Measurements from ENCODE around the gene HBS1L. TPM values are rescaled to one million over a fixed set of nuclear protein-coding genes. Genes with fewer than 3 reads are reported as not detected.

The HBS1L gene
- total RNA-seq, 1 donor from 2014 or later, result 114 TPM

- Histone ChIP-seq H3K36me3 (ENCODE audit: control insufficient read depth, insufficient read depth, low read length) (no peaks in the 10 kb centered on the region), H3K4me3 (ENCODE audit: low read depth, low read length) (no peak overlapping the region), H3K27me3 (ENCODE audit: control insufficient read depth, insufficient read depth, low read length) (no peaks in the 10 kb centered on the region)
- DNase-seq (ENCODE audit: low read depth), result no peak
- no peak for TF ChIP-seq CTCF (IDR thresholded peaks at IDR 0.05; ENCODE audit: insufficient read depth, low read length, severe bottlenecking)
- FAIRE-seq, result no peak
These were observed 29.4 kb downstream of the HBS1L start for GRCh38 chr6:135025175-135025574.

- FAIRE-seq (no peak), DNase-seq (ENCODE audit: low read depth) (no peak)
- Histone ChIP-seq H3K4me3 (ENCODE audit: low read depth, low read length) (no peak overlapping the region), H3K36me3 (ENCODE audit: control insufficient read depth, insufficient read depth, low read length) (no peaks in the 10 kb centered on the region), H3K27me3 (ENCODE audit: control insufficient read depth, insufficient read depth, low read length) (no peaks in the 10 kb centered on the region)
- no peak for TF ChIP-seq CTCF (IDR thresholded peaks at IDR 0.05; ENCODE audit: insufficient read depth, low read length, severe bottlenecking)
These were observed 32.4 kb downstream of the HBS1L start for GRCh38 chr6:135022050-135022697.

- FAIRE-seq (no peak), DNase-seq (ENCODE audit: low read depth) (no peak)
- no peak for TF ChIP-seq CTCF (IDR thresholded peaks at IDR 0.05; ENCODE audit: insufficient read depth, low read length, severe bottlenecking)
- no peaks in the 10 kb centered on the region for H3K27me3 ChIP-seq (ENCODE audit: control insufficient read depth, insufficient read depth, low read length)
- H3K4me3 ChIP-seq (ENCODE audit: low read depth, low read length), result no peak overlapping the region
- no peaks in the 10 kb centered on the region for H3K36me3 ChIP-seq (ENCODE audit: control insufficient read depth, insufficient read depth, low read length)
These were observed 33.1 kb downstream of the HBS1L start for GRCh38 chr6:135021310-135022049.

GRCh38 chr6:135018941-135019340 lies 35.7 kb downstream of the HBS1L start:
- DNase-seq (ENCODE audit: low read depth) (no peak), FAIRE-seq (no peak)
- TF ChIP-seq CTCF (IDR thresholded peaks at IDR 0.05; ENCODE audit: insufficient read depth, low read length, severe bottlenecking), result no peak
- no peaks in the 10 kb centered on the region for H3K36me3 ChIP-seq (ENCODE audit: control insufficient read depth, insufficient read depth, low read length)
- no peaks in the 10 kb centered on the region for H3K27me3 ChIP-seq (ENCODE audit: control insufficient read depth, insufficient read depth, low read length)
- H3K4me3 ChIP-seq (ENCODE audit: low read depth, low read length), result no peak overlapping the region

- Histone ChIP-seq H3K36me3 (ENCODE audit: control insufficient read depth, insufficient read depth, low read length) (no peaks in the 10 kb centered on the region), H3K27me3 (ENCODE audit: control insufficient read depth, insufficient read depth, low read length) (no peaks in the 10 kb centered on the region), H3K4me3 (ENCODE audit: low read depth, low read length) (no peak overlapping the region)
- no peak for TF ChIP-seq CTCF (IDR thresholded peaks at IDR 0.05; ENCODE audit: insufficient read depth, low read length, severe bottlenecking)
- no peak for FAIRE-seq
- no peak for DNase-seq (ENCODE audit: low read depth)
These were observed 36.6 kb downstream of the HBS1L start for GRCh38 chr6:135018052-135018451.

Data from bronchial epithelial cell (primary cell).